Measurements from ENCODE around the gene VPS39. TPM values are rescaled to one million over a fixed set of nuclear protein-coding genes. Genes with fewer than 3 reads are reported as not detected.

VPS39 gene
- polyA plus RNA-seq, 1 of the 3 experiments (the other 2 are of a cell fraction) = 61.1 TPM

- no peak overlapping the region for H3K4me3 ChIP-seq (ENCODE audit: low read depth in 2 of 2, low read length in 1 of 2)
- H3K27me3 ChIP-seq (ENCODE audit: insufficient read depth) = no peaks in the 10 kb centered on the region
- peaks cover 9 to 14% of the 10 kb centered on the region in 2 experiments; a peak in 2 of 4 replicates for H3K4me1 ChIP-seq (ENCODE audit: control insufficient read depth in 1 of 2, insufficient read depth in 2 of 2, low read depth in 1 of 2, low read length in 1 of 2)
- CTCF ChIA-PET = interaction anchor here (1.0 to 4.1 kb wide), 3 partner anchors 16 to 164 kb away, joined by 3 to 28 read pairs (median 3); no protein-coding TSS in a partner anchor
- H3K27ac ChIP-seq (ENCODE audit: low read depth in 2 of 2, low read length in 1 of 2) = no peak overlapping the region
- no peak overlapping the region for H2AFZ ChIP-seq (ENCODE audit: low read depth)
- H3K4me2 ChIP-seq = no peak overlapping the region
- no peak for DNase-seq
- no peaks in the 10 kb centered on the region for H4K20me1 ChIP-seq (ENCODE audit: insufficient read depth)
- no peaks in the 10 kb centered on the region for H3K79me2 ChIP-seq (ENCODE audit: insufficient read depth)
- 86% methylated on average over 7 of the region's 16 CpGs for WGBS (ENCODE audit: low lambda C conversion rate)
- H3F3A ChIP-seq (replicated peaks; ENCODE audit: insufficient read depth) = peaks cover 12% of the 10 kb centered on the region
- TF ChIP-seq FOSL2 (IDR thresholded peaks at IDR 0.05; ENCODE audit: borderline replicate concordance, low read depth) = no peak
- no peak for TF ChIP-seq CHD2 (IDR thresholded peaks at IDR 0.05; ENCODE audit: low read length, partially characterized antibody)
- no peak for TF ChIP-seq EZH2phosphoT487 (IDR thresholded peaks at IDR 0.05; ENCODE audit: borderline replicate concordance, low read depth)
- TF ChIP-seq NRF1 (IDR thresholded peaks at IDR 0.05; ENCODE audit: low read depth, low read length) = no peak
- TF ChIP-seq, protein P1, sequence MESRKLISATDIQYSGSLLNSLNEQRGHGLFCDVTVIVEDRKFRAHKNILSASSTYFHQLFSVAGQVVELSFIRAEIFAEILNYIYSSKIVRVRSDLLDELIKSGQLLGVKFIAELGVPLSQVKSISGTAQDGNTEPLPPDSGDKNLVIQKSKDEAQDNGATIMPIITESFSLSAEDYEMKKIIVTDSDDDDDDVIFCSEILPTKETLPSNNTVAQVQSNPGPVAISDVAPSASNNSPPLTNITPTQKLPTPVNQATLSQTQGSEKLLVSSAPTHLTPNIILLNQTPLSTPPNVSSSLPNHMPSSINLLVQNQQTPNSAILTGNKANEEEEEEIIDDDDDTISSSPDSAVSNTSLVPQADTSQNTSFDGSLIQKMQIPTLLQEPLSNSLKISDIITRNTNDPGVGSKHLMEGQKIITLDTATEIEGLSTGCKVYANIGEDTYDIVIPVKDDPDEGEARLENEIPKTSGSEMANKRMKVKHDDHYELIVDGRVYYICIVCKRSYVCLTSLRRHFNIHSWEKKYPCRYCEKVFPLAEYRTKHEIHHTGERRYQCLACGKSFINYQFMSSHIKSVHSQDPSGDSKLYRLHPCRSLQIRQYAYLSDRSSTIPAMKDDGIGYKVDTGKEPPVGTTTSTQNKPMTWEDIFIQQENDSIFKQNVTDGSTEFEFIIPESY (IDR thresholded peaks at IDR 0.05; ENCODE audit: borderline replicate concordance, low read depth) = no peak
- TF ChIP-seq RCOR1 (IDR thresholded peaks at IDR 0.05; ENCODE audit: low read length) = no peak
- TF ChIP-seq MAX (IDR thresholded peaks at IDR 0.05; ENCODE audit: low read depth) = no peak
- TF ChIP-seq SMC3 (IDR thresholded peaks at IDR 0.05; ENCODE audit: low read depth, low read length) = no peak
- TF ChIP-seq, protein P2, sequence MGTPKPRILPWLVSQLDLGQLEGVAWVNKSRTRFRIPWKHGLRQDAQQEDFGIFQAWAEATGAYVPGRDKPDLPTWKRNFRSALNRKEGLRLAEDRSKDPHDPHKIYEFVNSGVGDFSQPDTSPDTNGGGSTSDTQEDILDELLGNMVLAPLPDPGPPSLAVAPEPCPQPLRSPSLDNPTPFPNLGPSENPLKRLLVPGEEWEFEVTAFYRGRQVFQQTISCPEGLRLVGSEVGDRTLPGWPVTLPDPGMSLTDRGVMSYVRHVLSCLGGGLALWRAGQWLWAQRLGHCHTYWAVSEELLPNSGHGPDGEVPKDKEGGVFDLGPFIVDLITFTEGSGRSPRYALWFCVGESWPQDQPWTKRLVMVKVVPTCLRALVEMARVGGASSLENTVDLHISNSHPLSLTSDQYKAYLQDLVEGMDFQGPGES (IDR thresholded peaks at IDR 0.05; ENCODE audit: low read depth, low read length) = no peak
- TF ChIP-seq JUND (IDR thresholded peaks at IDR 0.05) = no peak
- no peak for TF ChIP-seq GATA2 (CRISPR knock-in tag; IDR thresholded peaks at IDR 0.05)
- TF ChIP-seq, protein P3, sequence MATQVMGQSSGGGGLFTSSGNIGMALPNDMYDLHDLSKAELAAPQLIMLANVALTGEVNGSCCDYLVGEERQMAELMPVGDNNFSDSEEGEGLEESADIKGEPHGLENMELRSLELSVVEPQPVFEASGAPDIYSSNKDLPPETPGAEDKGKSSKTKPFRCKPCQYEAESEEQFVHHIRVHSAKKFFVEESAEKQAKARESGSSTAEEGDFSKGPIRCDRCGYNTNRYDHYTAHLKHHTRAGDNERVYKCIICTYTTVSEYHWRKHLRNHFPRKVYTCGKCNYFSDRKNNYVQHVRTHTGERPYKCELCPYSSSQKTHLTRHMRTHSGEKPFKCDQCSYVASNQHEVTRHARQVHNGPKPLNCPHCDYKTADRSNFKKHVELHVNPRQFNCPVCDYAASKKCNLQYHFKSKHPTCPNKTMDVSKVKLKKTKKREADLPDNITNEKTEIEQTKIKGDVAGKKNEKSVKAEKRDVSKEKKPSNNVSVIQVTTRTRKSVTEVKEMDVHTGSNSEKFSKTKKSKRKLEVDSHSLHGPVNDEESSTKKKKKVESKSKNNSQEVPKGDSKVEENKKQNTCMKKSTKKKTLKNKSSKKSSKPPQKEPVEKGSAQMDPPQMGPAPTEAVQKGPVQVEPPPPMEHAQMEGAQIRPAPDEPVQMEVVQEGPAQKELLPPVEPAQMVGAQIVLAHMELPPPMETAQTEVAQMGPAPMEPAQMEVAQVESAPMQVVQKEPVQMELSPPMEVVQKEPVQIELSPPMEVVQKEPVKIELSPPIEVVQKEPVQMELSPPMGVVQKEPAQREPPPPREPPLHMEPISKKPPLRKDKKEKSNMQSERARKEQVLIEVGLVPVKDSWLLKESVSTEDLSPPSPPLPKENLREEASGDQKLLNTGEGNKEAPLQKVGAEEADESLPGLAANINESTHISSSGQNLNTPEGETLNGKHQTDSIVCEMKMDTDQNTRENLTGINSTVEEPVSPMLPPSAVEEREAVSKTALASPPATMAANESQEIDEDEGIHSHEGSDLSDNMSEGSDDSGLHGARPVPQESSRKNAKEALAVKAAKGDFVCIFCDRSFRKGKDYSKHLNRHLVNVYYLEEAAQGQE (IDR thresholded peaks at IDR 0.05; ENCODE audit: low read depth, low read length) = no peak
- TF ChIP-seq TEAD4 (IDR thresholded peaks at IDR 0.05; ENCODE audit: borderline replicate concordance, insufficient read depth) = no peak
- H3K9me3 ChIP-seq = no peaks in the 10 kb centered on the region
- no peak overlapping the region for H3K9ac ChIP-seq
- peaks cover 0 to 6% of the 10 kb centered on the region in 2 experiments for H3K36me3 ChIP-seq (replicated peaks in 1 of 2; ENCODE audit: control insufficient read depth in 1 of 2, insufficient read depth in 2 of 2, low read length in 1 of 2)
- no peaks in the 10 kb centered on the region for H3K9me2 ChIP-seq
- POLR2A ChIA-PET = no interaction called here
Measured at GRCh38 chr15:42154212-42154941, 53.7 kb downstream of the VPS39 start.
